Amniotic stem cell (primary cell): ENCODE measurements around the gene SMARCA4.
"Not testable (repeated sequence)": the region's sequence is repeated elsewhere in the genome, so short reads cannot be mapped to it uniquely, and the experiment has no call there.

ENCODE experiments used
- DNase-seq: peaks from one replicate; lab custom pipeline; 2025; lab: John Stamatoyannopoulos, UW

SMARCA4 gene

DNA sequence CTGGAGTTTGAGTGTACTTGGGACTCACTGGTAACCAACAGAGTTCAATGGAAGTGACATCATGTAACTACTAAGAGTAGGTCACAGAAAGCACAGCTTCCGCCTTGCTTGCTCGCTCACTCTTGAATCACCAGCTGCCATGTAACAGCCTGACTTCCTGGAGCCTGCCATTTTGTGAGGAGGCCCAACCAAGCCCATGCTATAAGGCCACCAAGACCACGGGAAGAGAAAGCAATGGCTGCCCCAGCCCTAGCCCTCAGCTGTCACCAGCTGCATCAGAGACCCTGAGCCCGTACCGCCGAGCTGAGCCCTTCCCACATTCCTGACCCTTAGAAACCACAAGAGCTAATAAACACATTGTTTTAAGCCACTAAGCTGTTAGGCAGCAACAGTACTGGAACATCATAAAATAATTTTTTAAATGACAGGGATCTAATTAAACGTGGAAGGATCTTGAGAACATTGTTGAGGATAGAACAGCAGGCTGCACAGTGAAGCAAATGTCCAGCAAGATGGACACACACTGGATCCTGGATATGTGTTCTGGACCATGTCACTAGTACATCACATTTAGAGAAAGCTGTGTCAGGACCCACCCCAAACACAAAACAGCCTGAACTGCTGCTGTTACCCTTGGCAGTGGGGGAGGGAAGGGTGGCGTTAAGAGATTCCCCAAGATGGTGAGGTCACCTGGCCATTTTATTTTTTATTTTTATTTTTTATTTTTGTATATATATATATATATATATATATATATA, 106.7 kb downstream of the SMARCA4 start:
- no peak for DNase-seq

DNA sequence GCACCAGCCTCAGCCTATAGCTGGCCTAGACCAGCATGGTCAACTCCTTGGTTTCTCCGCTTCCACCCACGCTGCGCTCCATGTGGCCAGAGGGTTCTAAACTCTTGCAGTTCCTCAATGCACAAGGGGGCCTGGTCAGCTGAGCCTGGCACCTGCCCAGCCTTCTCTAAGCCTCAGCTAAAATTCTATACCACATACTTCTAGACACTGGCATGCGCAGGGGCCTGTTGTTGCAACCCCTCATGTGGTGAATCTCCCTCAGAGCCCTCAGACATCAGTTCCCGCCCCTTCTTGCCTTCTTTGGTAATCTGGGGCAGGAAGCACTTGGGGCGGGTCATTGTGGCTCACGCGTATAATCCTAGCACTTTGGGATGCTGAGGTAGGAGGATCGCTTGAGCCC, 108.7 kb downstream of the SMARCA4 start:
- no peak for DNase-seq

DNA sequence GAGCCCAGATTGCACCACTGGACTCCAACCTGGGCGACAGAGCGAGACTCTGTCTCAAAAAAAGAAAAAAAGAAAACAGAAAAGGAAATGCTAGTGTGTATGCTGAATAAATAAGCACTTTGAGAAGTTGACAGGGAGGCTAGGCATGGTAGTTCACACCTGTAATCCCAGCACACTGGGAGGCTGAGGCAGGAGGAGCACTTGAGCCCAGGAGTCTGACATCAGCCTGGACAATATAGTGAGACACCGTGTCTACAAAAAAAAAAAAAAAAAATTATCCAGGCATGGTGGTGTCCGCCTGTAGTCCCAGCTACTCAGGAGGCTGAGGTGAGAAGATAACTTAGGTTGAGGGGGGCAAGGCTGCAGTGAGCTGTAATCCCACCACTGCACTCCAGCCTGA, 109.3 kb downstream of the SMARCA4 start:
- DNase-seq = no peak

DNA sequence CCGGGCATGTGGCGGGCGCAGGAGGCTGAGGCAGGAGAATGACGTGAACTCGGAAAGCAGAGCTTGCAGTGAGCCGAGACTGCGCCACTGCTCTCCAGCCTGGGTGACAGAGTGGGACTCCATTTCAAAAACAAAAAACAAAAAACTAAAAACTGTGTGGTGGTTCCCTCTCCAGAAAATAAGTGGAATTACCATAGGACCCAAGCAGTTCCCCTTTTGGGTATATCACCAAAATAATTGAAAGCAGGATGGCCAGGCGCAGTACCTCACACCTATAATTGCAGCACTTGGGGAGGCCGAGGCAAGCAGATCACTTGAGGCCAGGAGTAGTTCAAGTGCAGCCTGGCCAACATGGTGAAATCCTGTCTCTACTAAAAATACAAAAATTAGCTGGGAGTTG, 112.7 kb downstream of the SMARCA4 start:
- DNase-seq = no peak

DNA sequence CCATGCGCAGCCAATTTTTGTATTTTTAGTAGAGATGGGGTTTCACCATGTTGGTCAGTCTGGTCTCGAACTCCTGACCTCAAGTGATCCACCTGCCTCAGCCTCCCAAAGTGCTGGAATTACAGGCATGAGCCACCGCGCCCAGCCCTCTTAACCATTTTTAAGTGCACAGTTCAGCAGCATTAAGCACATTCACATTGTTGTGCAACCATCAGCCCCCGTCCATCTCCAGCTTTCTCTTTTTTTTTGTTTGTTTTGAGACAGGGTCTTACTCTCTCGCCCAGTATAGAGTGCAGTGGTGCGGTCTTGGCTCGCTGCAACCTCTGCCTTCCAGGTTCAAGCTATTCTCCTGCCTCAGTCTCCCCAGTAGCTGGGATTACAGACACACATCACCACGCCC, 116.0 kb downstream of the SMARCA4 start:
- not testable (repeated sequence) for DNase-seq

DNA sequence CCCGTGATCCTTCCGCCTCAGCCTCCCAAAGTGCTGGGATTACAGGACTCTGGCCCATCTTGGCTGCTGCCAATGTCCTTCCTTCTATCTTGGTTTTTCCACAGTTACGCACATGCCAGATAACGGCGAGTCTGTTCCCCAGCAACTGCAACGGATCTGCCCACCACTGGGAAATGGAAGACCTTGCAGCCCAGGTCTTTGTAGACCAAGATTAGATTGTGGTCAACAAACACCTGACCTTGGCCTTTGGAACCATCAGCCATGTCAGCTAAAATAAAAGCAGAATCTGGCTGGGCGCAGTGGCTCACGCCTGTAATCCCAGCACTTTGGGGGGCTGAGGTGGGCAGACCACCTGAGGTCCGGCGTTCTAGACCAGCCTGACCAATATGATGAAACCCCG, 118.1 kb downstream of the SMARCA4 start:
- no peak for DNase-seq

DNA sequence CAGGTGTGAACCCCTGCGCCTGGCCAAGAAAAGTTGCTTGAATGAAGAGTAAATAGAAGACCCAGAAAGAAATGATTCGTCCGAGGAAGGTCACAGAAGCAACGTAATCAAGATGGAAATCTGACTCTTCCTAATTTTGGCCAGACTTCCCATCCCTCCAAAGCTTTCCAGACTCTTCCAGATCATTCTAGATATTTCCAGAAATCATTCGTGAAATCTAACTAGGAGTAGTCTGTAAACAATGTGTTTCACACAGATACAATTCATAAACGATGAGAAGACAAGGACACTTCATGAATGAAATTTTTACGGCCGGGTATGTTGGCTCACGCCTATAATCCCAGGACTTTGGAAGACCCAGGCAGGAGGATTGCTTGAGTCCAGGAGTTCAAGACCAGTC, 119.2 kb downstream of the SMARCA4 start:
- DNase-seq = no peak

DNA sequence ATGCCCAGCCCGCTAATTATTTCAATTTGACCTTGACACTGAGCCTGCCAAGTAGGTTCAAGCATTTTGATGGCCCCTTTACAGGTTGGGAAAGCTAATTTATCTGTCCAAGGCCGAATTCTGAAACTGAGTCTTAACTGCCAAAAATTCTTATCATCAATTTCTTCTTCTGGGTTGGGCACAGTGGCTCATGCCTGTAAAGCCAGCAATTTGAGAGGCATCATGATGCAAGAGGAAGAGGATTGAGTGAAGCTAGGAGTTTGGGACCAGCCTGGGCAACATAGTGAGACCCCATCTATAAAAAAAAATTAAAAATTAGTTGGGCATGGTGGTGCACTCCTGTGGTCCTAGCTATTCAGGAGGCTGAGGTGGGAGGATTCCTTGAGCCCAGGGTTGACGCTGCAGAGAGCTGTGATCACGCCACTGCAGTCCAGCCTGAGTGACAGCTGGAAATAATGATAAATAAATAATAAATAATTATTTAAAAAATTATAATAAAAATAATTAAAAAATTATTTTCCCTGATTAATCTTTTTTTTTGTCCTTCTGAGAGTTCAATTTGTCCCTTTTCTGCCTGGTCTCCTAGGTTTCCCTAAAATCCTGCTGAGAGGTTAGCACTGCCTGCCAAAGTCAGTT, 127.2 kb downstream of the SMARCA4 start:
- DNase-seq = no peak

DNA sequence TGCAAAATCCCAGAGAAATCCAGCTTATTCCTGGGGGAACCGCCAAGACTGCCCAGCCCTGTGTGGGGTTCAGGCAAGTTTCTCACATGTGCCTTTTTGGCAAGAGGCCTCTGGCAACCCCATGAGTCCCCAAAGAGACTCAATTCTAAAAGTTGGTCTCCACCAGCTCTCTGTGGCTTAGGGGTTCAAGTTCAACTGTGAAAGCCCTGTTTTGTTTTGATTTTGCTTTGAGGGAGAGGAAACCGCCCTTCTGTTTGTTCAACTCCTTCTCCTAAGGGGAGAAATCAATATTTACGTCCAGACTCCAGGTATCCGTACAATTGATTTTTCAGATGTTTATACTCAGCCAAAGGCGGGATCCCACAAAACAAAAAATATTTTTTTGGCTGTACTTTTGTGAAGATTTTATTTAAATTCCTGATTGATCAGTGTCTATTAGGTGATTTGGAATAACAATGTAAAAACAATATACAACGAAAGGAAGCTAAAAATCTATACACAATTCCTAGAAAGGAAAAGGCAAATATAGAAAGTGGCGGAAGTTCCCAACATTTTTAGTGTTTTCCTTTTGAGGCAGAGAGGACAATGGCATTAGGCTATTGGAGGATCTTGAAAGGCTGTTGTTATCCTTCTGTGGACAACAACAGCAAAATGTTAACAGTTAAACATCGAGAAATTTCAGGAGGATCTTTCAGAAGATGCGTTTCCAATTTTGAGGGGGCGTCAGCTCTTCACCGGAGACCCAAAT, 127.8 kb downstream of the SMARCA4 start:
- DNase-seq = no peak

DNA sequence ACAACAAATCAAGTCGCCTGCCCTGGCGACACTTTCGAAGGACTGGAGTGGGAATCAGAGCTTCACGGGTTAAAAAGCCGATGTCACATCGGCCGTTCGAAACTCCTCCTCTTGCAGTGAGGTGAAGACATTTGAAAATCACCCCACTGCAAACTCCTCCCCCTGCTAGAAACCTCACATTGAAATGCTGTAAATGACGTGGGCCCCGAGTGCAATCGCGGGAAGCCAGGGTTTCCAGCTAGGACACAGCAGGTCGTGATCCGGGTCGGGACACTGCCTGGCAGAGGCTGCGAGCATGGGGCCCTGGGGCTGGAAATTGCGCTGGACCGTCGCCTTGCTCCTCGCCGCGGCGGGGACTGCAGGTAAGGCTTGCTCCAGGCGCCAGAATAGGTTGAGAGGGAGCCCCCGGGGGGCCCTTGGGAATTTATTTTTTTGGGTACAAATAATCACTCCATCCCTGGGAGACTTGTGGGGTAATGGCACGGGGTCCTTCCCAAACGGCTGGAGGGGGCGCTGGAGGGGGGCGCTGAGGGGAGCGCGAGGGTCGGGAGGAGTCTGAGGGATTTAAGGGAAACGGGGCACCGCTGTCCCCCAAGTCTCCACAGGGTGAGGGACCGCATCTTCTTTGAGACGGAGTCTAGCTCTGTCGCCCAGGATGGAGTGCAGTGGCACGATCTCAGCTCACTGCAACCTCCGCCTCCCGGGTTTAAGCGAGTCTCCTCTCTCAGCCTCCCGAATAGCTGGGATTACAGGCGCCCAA, 128.6 kb downstream of the SMARCA4 start, which contains the start of gene LDLR:
LDLR (plus strand) TSS at position 210 of the 760 bp plus-strand sequence; CDS start at position 296, 86 bp downstream.
- peak; percentile 47 for DNase-seq

DNA sequence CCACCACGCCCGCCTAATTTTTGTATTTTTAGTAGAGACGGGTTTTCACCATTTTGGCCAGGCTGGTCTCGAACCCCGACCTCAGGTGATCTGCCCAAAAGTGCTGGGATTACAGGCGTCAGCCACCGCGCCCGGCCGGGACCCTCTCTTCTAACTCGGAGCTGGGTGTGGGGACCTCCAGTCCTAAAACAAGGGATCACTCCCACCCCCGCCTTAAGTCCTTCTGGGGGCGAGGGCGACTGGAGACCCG, 129.1 kb downstream of the SMARCA4 start:
- DNase-seq = not testable (repeated sequence)

DNA sequence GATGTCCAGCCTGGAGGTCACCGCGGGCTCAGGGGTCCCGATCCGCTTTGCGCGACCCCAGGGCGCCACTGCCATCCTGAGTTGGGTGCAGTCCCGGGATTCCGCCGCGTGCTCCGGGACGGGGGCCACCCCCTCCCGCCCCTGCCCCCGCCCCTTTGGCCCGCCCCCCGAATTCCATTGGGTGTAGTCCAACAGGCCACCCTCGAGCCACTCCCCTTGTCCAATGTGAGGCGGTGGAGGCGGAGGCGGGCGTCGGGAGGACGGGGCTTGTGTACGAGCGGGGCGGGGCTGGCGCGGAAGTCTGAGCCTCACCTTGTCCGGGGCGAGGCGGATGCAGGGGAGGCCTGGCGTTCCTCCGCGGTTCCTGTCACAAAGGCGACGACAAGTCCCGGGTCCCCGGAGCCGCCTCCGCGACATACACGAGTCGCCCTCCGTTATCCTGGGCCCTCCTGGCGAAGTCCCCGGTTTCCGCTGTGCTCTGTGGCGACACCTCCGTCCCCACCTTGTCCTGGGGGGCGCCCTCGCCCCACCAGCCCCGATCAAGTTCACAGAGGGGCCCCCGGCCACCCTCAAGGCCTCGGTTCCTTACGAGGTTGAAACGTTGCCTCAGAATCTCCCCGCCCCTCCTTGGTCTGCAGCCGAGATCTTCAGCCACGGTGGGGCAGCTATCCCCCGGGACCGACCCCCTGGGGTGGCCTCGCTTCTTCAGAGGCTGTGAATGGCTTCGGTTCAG, 129.6 kb downstream of the SMARCA4 start:
- DNase-seq = peak; percentile 80

DNA sequence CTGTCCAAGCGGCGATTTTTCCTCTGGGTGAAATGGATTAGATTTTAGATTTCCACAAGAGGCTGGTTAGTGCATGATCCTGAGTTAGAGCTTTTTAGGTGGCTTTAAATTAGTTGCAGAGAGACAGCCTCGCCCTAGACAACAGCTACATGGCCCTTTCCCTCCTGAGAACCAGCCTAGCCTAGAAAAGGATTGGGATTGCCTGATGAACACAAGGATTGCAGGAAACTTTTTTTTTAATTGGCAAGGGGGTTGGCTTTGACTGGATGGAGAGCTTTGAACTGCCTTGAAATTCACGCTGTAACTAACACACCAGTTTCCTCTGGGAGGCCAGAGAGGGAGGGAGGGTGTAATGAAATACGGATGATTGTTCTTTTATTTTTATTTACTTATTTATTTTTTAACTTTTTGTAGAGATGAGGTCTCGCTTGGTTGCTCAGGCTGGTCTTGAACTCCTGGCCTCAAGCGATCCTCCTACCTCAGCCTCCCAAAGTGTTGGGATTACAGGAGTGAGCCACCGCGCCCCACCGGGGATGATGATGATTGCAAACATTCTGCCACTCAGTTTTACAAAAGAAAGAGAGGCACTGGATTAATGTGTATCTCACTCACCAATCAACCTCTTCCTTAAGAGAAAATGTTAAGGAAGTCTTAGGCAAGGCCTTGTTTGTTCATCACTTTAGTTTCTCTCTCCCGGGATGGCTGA, 130.3 kb downstream of the SMARCA4 start:
- DNase-seq = no peak

DNA sequence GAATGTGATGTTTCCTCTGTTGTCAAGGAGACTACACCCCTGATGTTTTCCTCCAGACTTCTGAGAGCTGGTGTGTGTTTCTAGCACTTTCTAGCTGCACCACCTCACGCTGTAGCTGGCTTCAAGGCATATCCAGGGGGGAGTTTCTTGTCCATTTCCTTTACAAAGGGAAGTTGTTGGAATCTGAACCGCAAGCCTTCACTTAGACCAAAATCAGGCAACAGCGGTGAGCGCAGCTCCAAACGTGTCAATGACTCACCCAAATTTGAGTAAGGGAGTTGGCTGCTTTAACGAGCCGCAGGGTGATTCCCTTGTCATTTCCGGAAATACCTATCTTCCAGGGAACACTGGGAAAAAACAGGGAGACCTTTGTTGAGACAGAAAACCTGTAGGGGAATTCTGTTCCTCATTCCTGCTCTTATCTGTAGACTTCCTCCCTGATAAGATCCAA, 130.9 kb downstream of the SMARCA4 start:
- DNase-seq = peak; percentile 74

DNA sequence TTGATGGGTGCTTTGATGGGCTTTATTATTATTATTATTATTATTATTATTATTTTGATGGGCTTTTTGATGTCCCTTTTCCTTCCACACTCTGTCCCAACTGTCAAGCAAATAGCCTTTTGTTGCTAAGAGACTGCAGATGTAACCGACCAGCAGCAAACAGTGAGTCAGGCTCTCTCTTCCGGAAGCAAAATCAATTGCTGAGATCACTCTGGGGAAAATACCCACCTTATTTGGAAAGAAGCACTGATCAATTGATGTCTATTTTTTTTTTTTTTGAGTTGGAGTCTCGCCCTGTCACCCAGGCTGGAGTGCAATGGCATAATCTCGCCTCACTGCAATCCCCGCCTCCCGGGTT, 131.3 kb downstream of the SMARCA4 start:
- peak; percentile 38 for DNase-seq

DNA sequence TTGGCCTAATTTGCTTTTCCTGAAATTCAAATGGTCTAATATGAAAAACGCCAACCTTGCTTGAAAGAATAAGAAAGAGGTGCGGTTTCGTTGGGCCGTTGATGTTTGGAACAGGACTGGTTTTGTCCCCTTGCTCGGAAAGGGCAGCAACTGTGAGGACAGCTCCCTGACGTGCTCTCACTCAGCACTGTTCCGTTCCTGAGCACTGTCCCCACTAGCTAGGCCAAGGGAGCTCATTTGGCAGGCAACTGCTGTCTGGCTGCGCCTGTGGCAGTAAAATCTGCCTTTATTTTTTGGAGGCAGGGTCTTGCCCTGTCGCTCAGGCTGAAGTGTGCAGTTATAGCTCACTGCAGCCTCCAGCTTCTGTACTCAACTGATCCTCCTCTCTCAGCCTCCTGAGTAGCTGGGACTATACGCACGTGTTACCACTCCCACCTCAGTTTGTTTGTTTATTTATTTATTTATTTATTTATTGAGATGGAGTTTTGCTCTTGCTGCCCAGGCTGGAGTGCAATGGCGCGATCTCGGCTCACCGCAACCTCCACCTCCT, 132.9 kb downstream of the SMARCA4 start:
- DNase-seq = no peak

DNA sequence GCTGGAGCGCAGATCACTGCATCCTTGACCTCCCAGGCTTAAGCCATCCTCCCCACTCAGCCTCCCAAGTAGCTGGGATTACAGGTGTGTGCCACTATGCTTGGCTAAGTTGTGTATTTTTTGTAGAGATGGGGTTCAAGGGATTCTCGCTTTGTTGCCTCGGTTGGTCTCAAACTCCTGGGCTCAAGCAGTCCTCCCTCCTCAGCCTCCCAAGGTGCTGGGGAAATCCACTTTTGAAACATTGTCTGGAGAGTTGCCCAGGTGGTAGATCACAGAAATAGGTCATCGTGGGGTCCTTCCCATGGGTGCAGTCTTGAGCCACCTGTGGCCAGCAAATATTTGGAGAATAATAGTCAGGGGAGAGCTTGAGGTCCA, 133.7 kb downstream of the SMARCA4 start:
- DNase-seq = no peak

DNA sequence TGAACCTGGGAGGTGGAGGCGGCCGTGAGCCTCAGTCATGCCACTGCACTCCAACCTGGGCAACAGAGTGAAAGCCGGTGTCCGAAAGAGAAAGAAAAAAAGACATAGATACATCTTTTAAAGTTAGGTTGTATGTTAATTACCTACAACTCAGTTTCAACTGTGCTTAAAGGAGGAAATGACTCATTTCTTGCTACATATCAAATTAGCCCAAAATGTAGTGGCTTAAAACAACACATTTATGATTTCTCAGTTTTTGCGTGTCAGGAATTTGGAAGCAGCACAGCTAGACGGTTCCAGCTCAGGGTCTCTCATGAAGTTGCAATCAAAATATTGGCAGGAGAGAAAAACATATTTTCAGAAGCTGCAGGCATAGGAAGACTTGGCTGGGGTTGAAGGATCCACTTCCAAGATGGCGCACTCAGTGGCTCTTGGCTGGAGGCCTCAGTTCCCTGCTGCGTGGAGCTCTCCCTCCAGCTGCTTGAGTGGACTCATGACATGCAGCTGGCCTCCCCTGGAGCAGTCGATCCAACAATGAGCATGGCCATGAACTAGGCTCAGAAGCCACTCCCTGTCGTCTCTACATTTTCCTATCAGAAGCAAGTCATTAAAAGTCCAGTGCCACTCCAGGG, 135.5 kb downstream of the SMARCA4 start:
- DNase-seq = no peak

DNA sequence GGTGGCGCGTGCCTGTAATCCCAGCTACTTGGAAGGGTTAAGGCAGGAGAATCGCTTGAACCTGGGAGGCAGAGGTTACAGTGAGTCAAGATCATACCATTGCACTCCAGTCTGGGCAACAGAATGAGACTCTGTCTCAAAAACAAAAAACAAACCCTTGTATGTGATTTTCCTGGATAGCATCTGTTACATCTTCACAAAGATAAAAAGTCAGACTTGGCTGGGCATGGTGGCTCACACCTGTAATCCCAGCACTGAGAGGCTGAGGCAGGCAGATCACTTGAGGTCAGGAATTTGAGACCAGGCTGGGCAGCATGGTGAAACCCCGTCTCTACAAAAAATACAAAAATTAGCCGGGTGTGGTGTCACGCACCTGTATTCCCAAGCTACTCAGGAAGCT, 136.5 kb downstream of the SMARCA4 start:
- not testable (repeated sequence) for DNase-seq

DNA sequence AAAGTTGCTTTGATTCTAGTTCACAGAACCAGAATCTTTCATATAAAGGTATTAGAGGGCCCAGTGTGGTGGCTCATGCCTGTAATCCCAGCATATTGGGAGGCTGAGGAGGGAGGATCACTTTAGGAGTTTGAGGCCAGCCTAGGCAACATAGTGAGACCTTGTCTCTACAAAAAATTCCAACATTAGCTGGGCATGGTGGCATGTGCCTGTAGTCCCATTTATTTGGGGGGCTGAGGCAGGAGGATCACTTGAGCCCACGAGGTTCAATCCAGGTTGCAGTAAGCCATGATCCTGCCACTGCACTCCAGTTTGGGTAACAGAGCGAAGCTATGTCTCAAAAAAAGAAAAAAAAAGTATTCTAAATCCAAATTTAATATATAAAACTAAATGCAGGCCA, 137.5 kb downstream of the SMARCA4 start:
- no peak for DNase-seq
